Smooth muscle cell (in vitro differentiated cells): ENCODE results near the gene PPP1CA. TPM values are rescaled to one million over a fixed set of nuclear protein-coding genes. Genes with fewer than 3 reads are reported as not detected.

ENCODE experiments used
- DNase-seq: peaks from one replicate; lab custom pipeline; 2025; ENCODE audit not compliant: unreplicated experiment; lab: John Stamatoyannopoulos, UW
- H2AFZ ChIP-seq: fragments of 200-600 bp; sonication (generic); 2 replicates; pipeline ENCODE4 v1.6.0; 2016; ENCODE audit warnings: antibody characterized with exemption, low read depth, mild to moderate bottlenecking
- H3F3A ChIP-seq: fragments of 200-600 bp; sonication (generic); 2 replicates; pipeline ENCODE4 v1.6.0; 2017; ENCODE audit warnings: antibody characterized with exemption, low read depth
- H3K27ac ChIP-seq: fragments of 200-600 bp; sonication (generic); 2 replicates; pipeline ENCODE4 v1.5.1; 2016; ENCODE audit warnings: low read depth, mild to moderate bottlenecking
- H3K27me3 ChIP-seq: fragments of 200-600 bp; sonication (generic); 2 replicates; pipeline ENCODE4 v1.6.1; 2016; ENCODE audit warnings: low read depth, mild to moderate bottlenecking
- H3K36me3 ChIP-seq: fragments of 200-600 bp; sonication (generic); 2 replicates; pipeline ENCODE4 v1.5.1; 2016; ENCODE audit warnings: low read depth
- H3K4me1 ChIP-seq: fragments of 200-600 bp; sonication (generic); 2 replicates; pipeline ENCODE4 v1.5.1; 2016; ENCODE audit warnings: low read depth
- H3K4me2 ChIP-seq: fragments of 200-600 bp; sonication (generic); 2 replicates; pipeline ENCODE4 v1.6.0; 2016; ENCODE audit warnings: mild to moderate bottlenecking
- H3K4me3 ChIP-seq: fragments of 200-600 bp; sonication (generic); 2 replicates; pipeline ENCODE4 v1.5.1; 2016; ENCODE audit warnings: mild to moderate bottlenecking
- H3K79me2 ChIP-seq: fragments of 200-600 bp; sonication (generic); 2 replicates; pipeline ENCODE4 v1.6.0; 2016; ENCODE audit warnings: low read depth, mild to moderate bottlenecking
- H3K9ac ChIP-seq: fragments of 200-600 bp; sonication (generic); 2 replicates; pipeline ENCODE4 v1.6.0; 2016; ENCODE audit warnings: low read depth
- H3K9me3 ChIP-seq: fragments of 200-600 bp; sonication (generic); replicated peaks from 2 replicates; pipeline ENCODE4 v1.5.1; 2016; ENCODE audit warnings: low read depth
- H4K20me1 ChIP-seq: fragments of 200-600 bp; sonication (generic); 2 replicates; pipeline ENCODE4 v1.6.0; 2016; ENCODE audit warnings: low read depth
- CTCF ChIP-seq: fragments of 200-600 bp; sonication (generic); IDR thresholded peaks from 2 replicates; pipeline ENCODE4 v1.5.1; 2017; ENCODE audit warnings: borderline replicate concordance, mild to moderate bottlenecking, antibody characterized with exemption; ENCODE audit not compliant: insufficient read depth, poor library complexity, severe bottlenecking
- WGBS: methylation state at CpG from one replicate; pipeline ENCODE4 v1.1.7; 2016; ENCODE audit warnings: low lambda C conversion rate; 5-methylcytosine and 5-hydroxymethylcytosine counted together
- polyA plus RNA-seq: library from polyadenylated mRNA; unstranded; fragments of >200 nt; fragmentation: Nextera tagmentation; extraction: Ambion mirVana; gene quantifications from 2 replicates; pipeline ENCODE4 v1.2.1, GENCODE V29; 2016
- small RNA-seq: library from RNA; depleted of rRNA; stranded (forward); fragments of <200 nt; gene quantifications from one replicate; pipeline ENCODE3, GENCODE V24; 2014
- total RNA-seq: library from RNA; depleted of rRNA; stranded (reverse); fragments of >200 nt; gene quantifications from 2 replicates; pipeline ENCODE4 v1.2.3, GENCODE V29; 2014

PPP1CA gene
- total and polyA plus RNA-seq, 2 experiments from 2014 or later: 123 to 210 TPM

GRCh38 chr11:67349457-67349856, 52.2 kb downstream of the PPP1CA start:
- peaks cover 14% of the 10 kb centered on the region for H3K4me1 ChIP-seq
- no peaks in the 10 kb centered on the region for H3K9me3 ChIP-seq
- WGBS: 75% methylated on average over 2 of the region's 2 CpGs

DNA sequence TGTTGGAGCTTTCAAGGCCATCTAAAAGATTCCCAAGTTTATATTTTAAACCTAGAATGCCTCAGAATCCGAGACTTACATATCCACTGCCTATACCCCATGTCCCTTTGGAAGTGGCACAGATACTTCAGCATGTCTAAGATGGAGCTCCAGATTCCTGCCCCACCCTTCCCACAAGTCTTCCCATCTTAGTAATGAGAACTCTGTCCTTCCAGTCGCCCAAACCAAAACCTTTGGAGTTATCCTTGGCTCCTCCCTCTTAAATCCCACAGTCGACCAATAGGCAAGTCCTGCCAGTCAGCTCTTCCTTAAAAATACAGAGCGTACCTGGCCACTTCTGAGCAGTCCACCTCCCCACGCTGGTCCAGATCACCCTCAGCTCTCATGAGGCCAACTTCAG, 52.6 kb downstream of the PPP1CA start:
- DNase-seq: no peak
- Histone ChIP-seq H3K27me3 (no peaks in the 10 kb centered on the region), H3K27ac (no peak overlapping the region), H3K9me3 (no peaks in the 10 kb centered on the region), H3K9ac (no peak overlapping the region), H3K4me1 (peaks cover 11% of the 10 kb centered on the region), H2AFZ (no peak overlapping the region), H3K4me3 (no peak overlapping the region), H3K79me2 (peaks cover 14% of the 10 kb centered on the region), H3K4me2 (no peak overlapping the region), H3F3A (peaks cover 4% of the 10 kb centered on the region), H4K20me1 (peaks cover 5% of the 10 kb centered on the region), H3K36me3 (no peaks in the 10 kb centered on the region)
- TF ChIP-seq CTCF: no peak
- WGBS: 74% methylated on average over 5 of the region's 5 CpGs

More at GRCh38 chr11:67349457-67349856, 52.2 kb downstream of the PPP1CA start:
- H2AFZ ChIP-seq: no peak overlapping the region
- no peak overlapping the region for H3K4me3 ChIP-seq
- H3K9ac ChIP-seq: no peak overlapping the region
- no peaks in the 10 kb centered on the region for H3K36me3 ChIP-seq
- no peaks in the 10 kb centered on the region for H3K27me3 ChIP-seq
- H3K4me2 ChIP-seq: no peak overlapping the region
- no peak for DNase-seq
- no peak overlapping the region for H3K27ac ChIP-seq
- peaks cover 14% of the 10 kb centered on the region for H3K79me2 ChIP-seq
- no peak for TF ChIP-seq CTCF
- peaks cover 5% of the 10 kb centered on the region for H4K20me1 ChIP-seq
- peaks cover 7% of the 10 kb centered on the region for H3F3A ChIP-seq

Small RNA genes lying within 50 kb of the gene (small RNA-seq; reads per million reads assigned to genes)
- gene RN7SKP239 (0.34 reads per million, percentile 9 among the genes with 10 or more reads in this experiment), gene RNU6-1238P (not detected)

Other genes with a start within 250 kb of the PPP1CA start
- 18.5 and 22.2 TPM in 2 replicates for gene GRK2, start 135.4 kb downstream of the PPP1CA start, total RNA-seq
- 38.9 and 42.5 TPM in 2 replicates for gene GRK2, start 135.4 kb downstream of the PPP1CA start, polyA plus RNA-seq
- gene ANKRD13D, start 112.6 kb downstream of the PPP1CA start, total RNA-seq: 29.3 and 34.7 TPM in 2 replicates
- 52.0 and 63.2 TPM in 2 replicates for gene ANKRD13D, start 112.6 kb downstream of the PPP1CA start, polyA plus RNA-seq
- 14.9 and 23.9 TPM in 2 replicates for gene SSH3, start 98.3 kb downstream of the PPP1CA start, total RNA-seq
- gene SSH3, start 98.3 kb downstream of the PPP1CA start, polyA plus RNA-seq: 29.3 and 47.5 TPM in 2 replicates
- gene POLD4, start 48.3 kb downstream of the PPP1CA start, total RNA-seq: 61.4 and 78.0 TPM in 2 replicates
- 113 and 133 TPM in 2 replicates for gene POLD4, start 48.3 kb downstream of the PPP1CA start, polyA plus RNA-seq
- gene CLCF1, start 28.3 kb downstream of the PPP1CA start, total RNA-seq: 7.3 and 12.2 TPM in 2 replicates
- 4.6 and 6.2 TPM in 2 replicates for gene CLCF1, start 28.3 kb downstream of the PPP1CA start, polyA plus RNA-seq
- gene RAD9A, start 9.9 kb downstream of the PPP1CA start, total RNA-seq: 17.3 and 19.5 TPM in 2 replicates
- 20.3 and 21.4 TPM in 2 replicates for gene RAD9A, start 9.9 kb downstream of the PPP1CA start, polyA plus RNA-seq
- gene TBC1D10C, start 2.2 kb upstream of the PPP1CA start, total RNA-seq: not detected in 2 replicates
- 0.32 TPM in 1 of 2 replicates, not detected in the other for gene TBC1D10C, start 2.2 kb upstream of the PPP1CA start, polyA plus RNA-seq
- 0.36 and 0.85 TPM in 2 replicates for gene CARNS1, start 13.8 kb upstream of the PPP1CA start, total RNA-seq
- gene CARNS1, start 13.8 kb upstream of the PPP1CA start, polyA plus RNA-seq: 1.7 and 3.6 TPM in 2 replicates
- gene RPS6KB2, start 26.6 kb upstream of the PPP1CA start, total RNA-seq: 66.5 and 86.9 TPM in 2 replicates
- gene RPS6KB2, start 26.6 kb upstream of the PPP1CA start, polyA plus RNA-seq: 102 and 107 TPM in 2 replicates
- 2.5 TPM in 1 of 2 replicates, not detected in the other for gene PTPRCAP, start 35.8 kb upstream of the PPP1CA start, total RNA-seq
- 1.1 TPM in 2 replicates for gene PTPRCAP, start 35.8 kb upstream of the PPP1CA start, polyA plus RNA-seq
- gene CORO1B, start 41.6 kb upstream of the PPP1CA start, total RNA-seq: 38.9 and 43.8 TPM in 2 replicates
- 84.6 and 85.8 TPM in 2 replicates for gene CORO1B, start 41.6 kb upstream of the PPP1CA start, polyA plus RNA-seq
- gene GPR152, start 50.9 kb upstream of the PPP1CA start, total RNA-seq: not detected in 2 replicates
- gene GPR152, start 50.9 kb upstream of the PPP1CA start, polyA plus RNA-seq: 0.27 and 0.71 TPM in 2 replicates
- not detected in 2 replicates for gene CABP4, start 53.5 kb upstream of the PPP1CA start, total RNA-seq
- gene CABP4, start 53.5 kb upstream of the PPP1CA start, polyA plus RNA-seq: 2.1 TPM in 1 of 2 replicates, not detected in the other
- gene TMEM134, start 67.4 kb upstream of the PPP1CA start, total RNA-seq: 88.3 and 135 TPM in 2 replicates
- 114 and 149 TPM in 2 replicates for gene TMEM134, start 67.4 kb upstream of the PPP1CA start, polyA plus RNA-seq
- 35.3 and 36.8 TPM in 2 replicates for gene AIP, start 81.2 kb upstream of the PPP1CA start, total RNA-seq
- 57.8 and 61.5 TPM in 2 replicates for gene AIP, start 81.2 kb upstream of the PPP1CA start, polyA plus RNA-seq
- gene PITPNM1, start 103.5 kb upstream of the PPP1CA start, total RNA-seq: 27.6 and 28.9 TPM in 2 replicates
- 35.0 and 48.2 TPM in 2 replicates for gene PITPNM1, start 103.5 kb upstream of the PPP1CA start, polyA plus RNA-seq
- 27.0 and 34.0 TPM in 2 replicates for gene CDK2AP2, start 106.3 kb upstream of the PPP1CA start, total RNA-seq
- gene CDK2AP2, start 106.3 kb upstream of the PPP1CA start, polyA plus RNA-seq: 94.2 and 101 TPM in 2 replicates
- gene CABP2, start 121.6 kb upstream of the PPP1CA start, total RNA-seq: not detected in 2 replicates
- not detected in 2 replicates for gene CABP2, start 121.6 kb upstream of the PPP1CA start, polyA plus RNA-seq
- gene GSTP1, start 182.0 kb upstream of the PPP1CA start, total RNA-seq: 739 and 874 TPM in 2 replicates
- gene GSTP1, start 182.0 kb upstream of the PPP1CA start, polyA plus RNA-seq: 1,489 and 1,525 TPM in 2 replicates
- 110 and 111 TPM in 2 replicates for gene NDUFV1, start 205.1 kb upstream of the PPP1CA start, total RNA-seq
- 201 and 207 TPM in 2 replicates for gene NDUFV1, start 205.1 kb upstream of the PPP1CA start, polyA plus RNA-seq
- 0.67 and 9.2 TPM in 2 replicates for gene NUDT8, start 228.1 kb upstream of the PPP1CA start, total RNA-seq
- gene NUDT8, start 228.1 kb upstream of the PPP1CA start, polyA plus RNA-seq: 15.6 and 17.6 TPM in 2 replicates
- gene TBX10, start 237.9 kb upstream of the PPP1CA start, total RNA-seq: not detected in 2 replicates
- gene TBX10, start 237.9 kb upstream of the PPP1CA start, polyA plus RNA-seq: not detected in 2 replicates
- not detected in 2 replicates for gene ACY3, start 248.9 kb upstream of the PPP1CA start, total RNA-seq
- gene ACY3, start 248.9 kb upstream of the PPP1CA start, polyA plus RNA-seq: not detected in 2 replicates